Measurements from ENCODE around the gene ALKBH5.

ALKBH5 gene

GRCh38 chr17:18233803-18234518 is 50.3 kb downstream of the ALKBH5 start:
- CTCF ChIA-PET = no interaction called here
- no peak for TF ChIP-seq CTCF (IDR thresholded peaks at IDR 0.05; ENCODE audit: insufficient read depth, low read length, missing control alignments)
- no peak overlapping the region for H3K4me3 ChIP-seq (ENCODE audit: low read depth, low read length)
- POLR2A ChIA-PET = no interaction called here
- DNase-seq (ENCODE audit: low read depth, low spot score) = no peak

GRCh38 chr17:18234853-18235380 is 51.3 kb downstream of the ALKBH5 start:
- no peak for DNase-seq (ENCODE audit: low read depth, low spot score)
- no peak for TF ChIP-seq CTCF (IDR thresholded peaks at IDR 0.05; ENCODE audit: insufficient read depth, low read length, missing control alignments)
- H3K4me3 ChIP-seq (ENCODE audit: low read depth, low read length) = no peak overlapping the region
- ChIA-PET CTCF (interaction anchor here (1.0 to 2.0 kb wide), 3 partner anchors 8 to 20 kb away, joined by 3 to 12 read pairs (median 4); no protein-coding TSS in a partner anchor), POLR2A (no interaction called here)

- POLR2A ChIA-PET = no interaction called here
- H3K4me3 ChIP-seq (ENCODE audit: low read depth, low read length) = no peak overlapping the region
- TF ChIP-seq CTCF (IDR thresholded peaks at IDR 0.05; ENCODE audit: insufficient read depth, low read length, missing control alignments) = no peak
- no peak for DNase-seq (ENCODE audit: low read depth, low spot score)
- CTCF ChIA-PET = interaction anchor here (0.8 to 2.0 kb wide), 4 partner anchors 9 to 44 kb away, joined by 3 to 12 read pairs (median 4); no protein-coding TSS in a partner anchor
Measured at GRCh38 chr17:18235743-18236256, 52.2 kb downstream of the ALKBH5 start.

GRCh38 chr17:18236494-18236893 is 52.9 kb downstream of the ALKBH5 start:
- CTCF ChIA-PET = interaction anchor here (2.0 to 2.4 kb wide), 2 partner anchors 12 kb away, joined by 12 to 15 read pairs; no protein-coding TSS in a partner anchor
- H3K4me3 ChIP-seq (ENCODE audit: low read depth, low read length) = no peak overlapping the region
- DNase-seq (ENCODE audit: low read depth, low spot score) = no peak
- TF ChIP-seq CTCF (IDR thresholded peaks at IDR 0.05; ENCODE audit: insufficient read depth, low read length, missing control alignments) = no peak
- POLR2A ChIA-PET = no interaction called here

- ChIA-PET CTCF (interaction anchor here (1.5 to 2.4 kb wide), 2 partner anchors 11 to 19 kb away, joined by 5 to 15 read pairs; no protein-coding TSS in a partner anchor), POLR2A (no interaction called here)
- no peak for TF ChIP-seq CTCF (IDR thresholded peaks at IDR 0.05; ENCODE audit: insufficient read depth, low read length, missing control alignments)
- DNase-seq (ENCODE audit: low read depth, low spot score) = no peak
- H3K4me3 ChIP-seq (ENCODE audit: low read depth, low read length) = no peak overlapping the region
Measured at GRCh38 chr17:18237461-18237860, 53.8 kb downstream of the ALKBH5 start.

- ChIA-PET CTCF (interaction anchor here (1.5 to 2.4 kb wide), 2 partner anchors 10 to 20 kb away, joined by 5 to 15 read pairs; no protein-coding TSS in a partner anchor), POLR2A (no interaction called here)
- DNase-seq (ENCODE audit: low read depth, low spot score) = no peak
- TF ChIP-seq CTCF (IDR thresholded peaks at IDR 0.05; ENCODE audit: insufficient read depth, low read length, missing control alignments) = no peak
- no peak overlapping the region for H3K4me3 ChIP-seq (ENCODE audit: low read depth, low read length)
Measured at GRCh38 chr17:18238299-18238698, 54.7 kb downstream of the ALKBH5 start.

All from AG04449 (cell line).